ENCODE measurements around the gene ZC3H14. TPM values are rescaled to one million over a fixed set of nuclear protein-coding genes. Genes with fewer than 3 reads are reported as not detected.

The ZC3H14 gene
- total and polyA plus RNA-seq, 2 donors (not counting 1 experiment from before 2014, with no cell fraction given), result 31.1 to 47.0 TPM

DNA sequence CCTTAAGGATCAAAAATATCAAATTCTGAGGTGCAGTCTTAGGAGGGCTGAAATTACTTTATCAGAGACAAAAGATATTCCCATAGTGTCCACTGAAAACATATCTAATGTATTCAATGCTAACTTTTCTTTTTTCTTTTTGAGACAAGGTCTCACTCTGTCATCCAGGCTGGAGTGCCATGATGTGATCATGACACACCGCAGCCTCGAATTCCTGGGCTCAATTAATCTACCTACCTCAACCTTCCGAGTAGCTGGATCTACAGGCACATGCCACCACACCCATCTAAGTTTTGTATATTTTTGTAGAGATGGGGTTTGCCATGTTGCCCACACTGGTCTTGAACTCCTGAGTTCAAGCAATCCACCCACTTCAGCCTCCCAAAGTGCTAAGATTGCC is 68.3 kb downstream of the ZC3H14 start:
- Histone ChIP-seq H3K79me2 (ENCODE audit: control insufficient read depth, insufficient read depth, low read length) (no peaks in the 10 kb centered on the region), H3K27me3 (replicated peaks in 1 of 4; ENCODE audit: control extremely low read depth in 1 of 4, control insufficient read depth in 3 of 4, insufficient read depth in 4 of 4, low read length in 3 of 4) (no peaks in the 10 kb centered on the region), H3K4me1 (ENCODE audit: control insufficient read depth in 2 of 2, insufficient read depth in 2 of 2, low read length in 2 of 2) (no peaks in the 10 kb centered on the region), H2AFZ (ENCODE audit: insufficient read depth, low read depth, low read length, poor library complexity, severe bottlenecking) (no peak overlapping the region), H3K27ac (ENCODE audit: low read length in 2 of 2) (no peak overlapping the region), H3K9me3 (ENCODE audit: control extremely low read depth in 1 of 3, control insufficient read depth in 2 of 3, insufficient read depth in 1 of 3, low read length in 2 of 3) (no peaks in the 10 kb centered on the region), H3K4me2 (replicated peaks; ENCODE audit: low read depth, low read length, poor library complexity, severe bottlenecking) (no peak overlapping the region), H4K20me1 (ENCODE audit: control insufficient read depth, insufficient read depth, low read length, poor library complexity, severe bottlenecking) (no peaks in the 10 kb centered on the region), H3K4me3 (ENCODE audit: control extremely low read depth in 1 of 5, extremely low read depth in 1 of 5, insufficient read depth in 1 of 5, low read depth in 2 of 5, low read length in 4 of 5) (no peak overlapping the region), H3K9ac (ENCODE audit: low read length) (no peak overlapping the region), H3K36me3 (replicated peaks in 1 of 2; ENCODE audit: control extremely low read depth in 1 of 2, control insufficient read depth in 1 of 2, extremely low read depth in 1 of 2, insufficient read depth in 2 of 2, low read length in 1 of 2) (no peaks in the 10 kb centered on the region)
- ChIA-PET CTCF (no interaction called here), POLR2A (no interaction called here)
- no CpG with 5 or more reads among the region's 3 CpGs for WGBS (ENCODE audit: insufficient coverage)
- Mint-ChIP-seq H3K27ac (no peak overlapping the region), H3K4me3 (no peak overlapping the region), H3K27me3 (no peaks in the 10 kb centered on the region), H3K9me3 (ENCODE audit: insufficient read depth) (no peaks in the 10 kb centered on the region), H3K4me1 (no peaks in the 10 kb centered on the region)
- TF ChIP-seq CTCF (IDR thresholded peaks at IDR 0.05), result no peak
- no peak for TF ChIP-seq EZH2 (IDR thresholded peaks at IDR 0.05; ENCODE audit: borderline replicate concordance, insufficient read depth, low read depth, low read length, poor library complexity, severe bottlenecking)
- DNase-seq, result no peak
- no peak for ATAC-seq (ENCODE audit: low read depth)
- intact Hi-C loops (cut with micrococcal nuclease), result no loop called here

DNA sequence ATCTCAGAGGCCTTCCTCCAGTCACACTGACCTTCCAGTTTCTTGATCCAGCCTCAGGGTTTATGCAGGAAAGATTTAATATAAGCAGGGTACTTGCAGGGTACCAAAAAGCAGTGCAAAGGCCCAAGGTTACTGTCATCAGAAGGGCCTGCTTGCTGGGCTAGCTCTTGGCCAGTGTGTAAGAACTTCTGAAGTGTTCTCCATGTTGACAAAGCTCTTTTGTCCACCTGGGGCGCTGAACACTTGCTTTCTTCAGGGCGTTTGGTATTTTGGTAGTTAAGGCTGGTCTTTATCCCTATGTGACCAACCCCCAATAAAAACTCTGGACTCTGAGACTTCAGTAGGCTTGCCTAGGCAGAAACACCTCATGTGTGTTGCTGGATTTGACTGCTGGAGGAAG is 69.7 kb downstream of the ZC3H14 start:
- POLR2A ChIA-PET, result no interaction called here
- no peak overlapping the region for H3K27ac ChIP-seq (ENCODE audit: low read length in 2 of 2)
- no peaks in the 10 kb centered on the region for H3K27me3 ChIP-seq (replicated peaks in 1 of 4; ENCODE audit: control extremely low read depth in 1 of 4, control insufficient read depth in 3 of 4, insufficient read depth in 4 of 4, low read length in 3 of 4)
- H3K4me1 ChIP-seq (ENCODE audit: control insufficient read depth in 2 of 2, insufficient read depth in 2 of 2, low read length in 2 of 2), result no peaks in the 10 kb centered on the region
- H3K4me1 Mint-ChIP-seq, result no peaks in the 10 kb centered on the region
- intact Hi-C loops (cut with micrococcal nuclease), result no loop called here
- H3K4me2 ChIP-seq (replicated peaks; ENCODE audit: low read depth, low read length, poor library complexity, severe bottlenecking), result no peak overlapping the region
- no peak overlapping the region for H3K4me3 Mint-ChIP-seq
- H2AFZ ChIP-seq (ENCODE audit: insufficient read depth, low read depth, low read length, poor library complexity, severe bottlenecking), result no peak overlapping the region
- no peak overlapping the region for H3K4me3 ChIP-seq (ENCODE audit: control extremely low read depth in 1 of 5, extremely low read depth in 1 of 5, insufficient read depth in 1 of 5, low read depth in 2 of 5, low read length in 4 of 5)
- no peaks in the 10 kb centered on the region for H3K9me3 Mint-ChIP-seq (ENCODE audit: insufficient read depth)
- H3K9me3 ChIP-seq (ENCODE audit: control extremely low read depth in 1 of 3, control insufficient read depth in 2 of 3, insufficient read depth in 1 of 3, low read length in 2 of 3), result no peaks in the 10 kb centered on the region
- ATAC-seq (ENCODE audit: low read depth), result no peak
- WGBS (ENCODE audit: insufficient coverage), result no CpG with 5 or more reads among the region's 2 CpGs
- H3K36me3 ChIP-seq (replicated peaks in 1 of 2; ENCODE audit: control extremely low read depth in 1 of 2, control insufficient read depth in 1 of 2, extremely low read depth in 1 of 2, insufficient read depth in 2 of 2, low read length in 1 of 2), result no peaks in the 10 kb centered on the region
- no peak overlapping the region for H3K27ac Mint-ChIP-seq
- no peaks in the 10 kb centered on the region for H3K79me2 ChIP-seq (ENCODE audit: control insufficient read depth, insufficient read depth, low read length)
- H3K9ac ChIP-seq (ENCODE audit: low read length), result no peak overlapping the region
- H4K20me1 ChIP-seq (ENCODE audit: control insufficient read depth, insufficient read depth, low read length, poor library complexity, severe bottlenecking), result no peaks in the 10 kb centered on the region
- TF ChIP-seq EZH2 (IDR thresholded peaks at IDR 0.05; ENCODE audit: borderline replicate concordance, insufficient read depth, low read depth, low read length, poor library complexity, severe bottlenecking) (no peak), CTCF (IDR thresholded peaks at IDR 0.05) (no peak)
- DNase-seq, result no peak
- CTCF ChIA-PET, result no interaction called here
- H3K27me3 Mint-ChIP-seq, result no peaks in the 10 kb centered on the region
